Measurements from ENCODE around the gene ARHGAP22.

Gene ARHGAP22

DNA sequence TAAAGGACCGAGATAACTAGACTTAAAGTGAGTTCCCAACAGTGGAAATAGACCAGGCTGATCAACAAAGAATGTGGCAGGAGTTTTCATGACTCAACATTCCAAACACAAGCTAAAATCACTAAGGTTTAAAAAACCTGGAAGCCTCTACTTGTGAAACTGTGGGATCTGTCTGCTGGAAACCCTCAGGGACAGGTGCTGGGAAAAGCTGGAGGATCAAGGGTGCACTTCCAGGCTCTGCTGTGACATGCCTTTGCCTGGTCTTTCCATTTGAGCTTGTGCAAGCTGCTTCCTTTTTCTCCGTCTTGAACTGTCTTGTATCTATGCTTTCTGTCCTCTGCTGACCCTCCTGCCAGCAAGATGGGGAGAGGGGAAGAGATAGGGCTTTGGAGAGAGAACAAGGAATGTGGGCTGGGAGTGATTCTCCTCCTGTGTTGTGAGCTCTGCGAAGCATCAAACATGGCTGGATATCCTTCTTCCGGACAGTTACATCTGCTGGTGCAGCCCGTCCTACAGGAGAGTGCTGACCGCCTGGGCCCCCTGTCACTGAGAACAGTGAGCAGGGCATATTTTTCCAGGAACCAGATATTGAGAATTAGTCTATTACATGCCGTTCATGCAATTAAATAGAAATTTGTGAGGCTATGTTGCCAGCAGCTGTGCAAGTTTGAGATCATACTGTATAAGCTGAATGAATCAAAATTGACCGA is 25.5 kb downstream of the ARHGAP22 start:
- TF ChIP-seq, protein P1, sequence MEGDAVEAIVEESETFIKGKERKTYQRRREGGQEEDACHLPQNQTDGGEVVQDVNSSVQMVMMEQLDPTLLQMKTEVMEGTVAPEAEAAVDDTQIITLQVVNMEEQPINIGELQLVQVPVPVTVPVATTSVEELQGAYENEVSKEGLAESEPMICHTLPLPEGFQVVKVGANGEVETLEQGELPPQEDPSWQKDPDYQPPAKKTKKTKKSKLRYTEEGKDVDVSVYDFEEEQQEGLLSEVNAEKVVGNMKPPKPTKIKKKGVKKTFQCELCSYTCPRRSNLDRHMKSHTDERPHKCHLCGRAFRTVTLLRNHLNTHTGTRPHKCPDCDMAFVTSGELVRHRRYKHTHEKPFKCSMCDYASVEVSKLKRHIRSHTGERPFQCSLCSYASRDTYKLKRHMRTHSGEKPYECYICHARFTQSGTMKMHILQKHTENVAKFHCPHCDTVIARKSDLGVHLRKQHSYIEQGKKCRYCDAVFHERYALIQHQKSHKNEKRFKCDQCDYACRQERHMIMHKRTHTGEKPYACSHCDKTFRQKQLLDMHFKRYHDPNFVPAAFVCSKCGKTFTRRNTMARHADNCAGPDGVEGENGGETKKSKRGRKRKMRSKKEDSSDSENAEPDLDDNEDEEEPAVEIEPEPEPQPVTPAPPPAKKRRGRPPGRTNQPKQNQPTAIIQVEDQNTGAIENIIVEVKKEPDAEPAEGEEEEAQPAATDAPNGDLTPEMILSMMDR (IDR thresholded peaks at IDR 0.05; ENCODE audit: low read depth, low read length): no peak
- no peak overlapping the region for H3K4me3 ChIP-seq (ENCODE audit: low read depth, low read length)

DNA sequence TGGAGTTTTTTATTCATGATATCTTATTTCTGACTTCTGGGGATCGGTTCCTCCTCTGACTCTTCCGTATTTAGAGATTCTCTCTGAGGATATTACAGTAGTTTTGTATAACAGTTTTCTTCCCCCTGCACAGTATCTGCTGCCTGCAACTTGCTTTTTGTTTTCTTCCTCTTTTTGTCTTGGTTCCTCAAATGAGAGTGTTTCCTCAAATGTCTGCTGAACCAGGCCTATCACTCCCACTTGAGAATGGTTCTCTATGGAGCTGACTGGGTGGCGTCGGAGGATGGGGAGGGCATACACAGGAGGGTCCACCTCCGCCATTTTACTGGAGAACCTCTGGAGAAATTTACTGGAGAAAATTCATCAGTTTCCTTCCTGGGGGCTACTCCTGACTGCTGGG is 27.7 kb downstream of the ARHGAP22 start:
- TF ChIP-seq, protein P1 (IDR thresholded peaks at IDR 0.05; ENCODE audit: low read depth, low read length): no peak
- H3K4me3 ChIP-seq (ENCODE audit: low read depth, low read length): no peak overlapping the region

DNA sequence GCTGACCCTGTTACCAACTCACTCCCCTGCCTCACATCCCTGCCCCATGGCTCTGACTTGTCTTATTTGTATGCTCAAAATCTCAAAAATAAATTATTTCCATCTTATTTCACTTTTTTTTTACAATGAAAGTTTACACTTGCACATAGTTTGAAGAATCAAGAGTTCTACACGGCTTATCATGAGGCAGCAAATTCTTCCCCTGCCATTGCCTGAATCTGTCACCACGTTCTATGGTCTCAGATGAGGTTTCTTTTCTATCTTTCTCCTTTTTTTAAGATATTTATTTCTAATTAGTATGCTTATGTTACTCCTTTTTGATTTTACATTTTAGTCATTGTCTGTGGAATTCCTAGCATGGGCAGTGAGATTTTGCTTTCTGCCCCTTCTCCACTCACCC is 28.4 kb downstream of the ARHGAP22 start:
- TF ChIP-seq, protein P1 (IDR thresholded peaks at IDR 0.05; ENCODE audit: low read depth, low read length): no peak

DNA sequence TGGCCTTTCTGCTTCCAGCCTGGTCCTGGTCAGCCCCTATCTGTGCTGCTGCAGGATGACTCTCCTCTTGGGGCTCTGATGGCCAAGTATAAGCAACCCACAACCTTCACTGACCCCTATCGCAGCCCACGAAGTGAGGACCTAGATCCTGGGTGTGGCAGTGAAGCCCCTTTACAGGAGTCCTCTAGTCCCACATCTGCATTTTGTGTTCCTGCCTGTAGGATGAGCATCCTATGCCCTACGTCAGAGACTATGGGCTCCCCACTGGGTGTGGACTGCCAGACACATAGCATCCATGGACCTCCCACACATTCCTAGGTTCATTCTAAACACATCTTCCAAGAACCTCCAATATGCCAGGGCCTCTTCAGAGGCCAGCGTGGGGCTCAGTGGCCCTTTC is 29.0 kb downstream of the ARHGAP22 start:
- TF ChIP-seq, protein P1 (IDR thresholded peaks at IDR 0.05; ENCODE audit: low read depth, low read length): no peak
- H3K4me3 ChIP-seq (ENCODE audit: low read depth, low read length): no peak overlapping the region

More for the DNA sequence above, 28.4 kb downstream of the ARHGAP22 start:
- no peak overlapping the region for H3K4me3 ChIP-seq (ENCODE audit: low read depth, low read length)

DNA sequence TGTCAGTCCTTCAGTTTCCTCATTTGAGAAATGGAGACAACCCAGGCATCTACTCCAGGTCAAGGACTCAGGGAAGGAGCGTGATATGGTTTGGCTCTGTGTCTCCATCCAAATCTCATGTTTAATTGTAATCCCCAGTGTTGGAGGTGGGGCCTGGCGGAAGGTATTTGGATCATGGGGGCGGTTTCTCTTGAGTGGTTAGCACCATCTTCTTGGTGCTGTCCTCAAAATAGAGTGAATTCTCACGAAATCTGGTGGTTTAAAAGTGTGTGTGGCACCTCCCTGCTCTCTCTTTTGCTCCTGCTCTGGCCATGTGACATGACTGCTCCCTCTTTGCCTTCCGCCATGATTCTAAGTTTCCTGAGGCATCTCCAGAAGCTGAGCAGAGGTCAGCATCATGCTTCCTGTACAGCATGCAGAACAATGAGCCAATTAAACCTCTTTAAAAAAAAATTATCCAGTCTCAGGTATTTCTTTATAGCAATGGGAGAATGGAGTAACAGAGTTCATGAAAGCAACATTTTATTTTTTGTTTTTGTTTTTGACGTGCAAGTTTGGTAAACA is 30.0 kb downstream of the ARHGAP22 start:
- TF ChIP-seq, protein P1 (IDR thresholded peaks at IDR 0.05; ENCODE audit: low read depth, low read length): no peak
- no peak overlapping the region for H3K4me3 ChIP-seq (ENCODE audit: low read depth, low read length)

DNA sequence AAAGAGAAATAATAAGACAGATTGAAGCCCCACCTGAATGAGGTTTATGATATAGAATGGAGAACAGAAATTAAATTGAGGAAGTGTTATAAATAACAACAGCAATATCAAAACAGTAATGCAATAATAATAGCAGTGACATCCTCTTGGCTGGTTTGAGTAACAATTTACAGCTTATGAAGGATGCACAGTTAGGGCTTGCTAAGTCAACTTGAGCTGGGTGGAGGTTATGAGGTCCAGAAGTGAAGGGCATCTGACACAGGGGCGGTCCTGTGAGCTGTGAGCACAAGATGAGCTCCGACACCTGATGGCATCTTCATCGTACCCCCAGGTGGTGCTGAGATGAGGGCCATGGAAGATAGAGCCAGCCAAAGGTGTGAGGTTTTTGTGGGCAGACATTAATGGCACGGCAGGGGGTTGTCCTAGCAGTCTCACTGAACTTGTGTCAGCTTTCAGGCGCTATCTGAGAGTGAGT is 30.5 kb downstream of the ARHGAP22 start:
- H3K4me3 ChIP-seq (ENCODE audit: low read depth, low read length): no peak overlapping the region
- TF ChIP-seq, protein P1 (IDR thresholded peaks at IDR 0.05; ENCODE audit: low read depth, low read length): no peak

DNA sequence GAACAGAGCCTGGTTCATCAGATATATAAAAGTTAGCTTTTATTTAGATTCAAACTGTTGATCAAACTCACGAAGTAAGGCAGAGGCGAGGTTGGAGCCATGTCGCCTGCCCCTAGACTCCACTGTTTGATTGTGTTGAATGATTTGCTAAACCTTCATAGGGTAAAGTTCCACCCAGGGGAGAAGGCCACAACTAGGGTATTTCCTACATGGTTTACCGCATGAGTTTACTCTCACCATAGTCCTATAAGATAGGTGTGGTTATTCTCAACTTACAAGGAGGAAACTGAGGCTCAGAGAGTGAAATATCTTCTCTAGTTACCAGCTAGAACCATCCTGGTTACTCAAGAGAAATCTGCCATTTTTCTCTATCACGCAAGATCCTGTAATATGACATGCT is 31.8 kb downstream of the ARHGAP22 start:
- TF ChIP-seq, protein P1 (IDR thresholded peaks at IDR 0.05; ENCODE audit: low read depth, low read length): no peak
- H3K4me3 ChIP-seq (ENCODE audit: low read depth, low read length): no peak overlapping the region
